Measurements from ENCODE around the gene C1orf159.

- TF ChIP-seq EP300 (IDR thresholded peaks at IDR 0.05) (no peak), POLR2AphosphoS5 (IDR thresholded peaks at IDR 0.05) (no peak), POLR2A (IDR thresholded peaks at IDR 0.05) (no peak)
- TF ChIP-seq, protein P1, sequence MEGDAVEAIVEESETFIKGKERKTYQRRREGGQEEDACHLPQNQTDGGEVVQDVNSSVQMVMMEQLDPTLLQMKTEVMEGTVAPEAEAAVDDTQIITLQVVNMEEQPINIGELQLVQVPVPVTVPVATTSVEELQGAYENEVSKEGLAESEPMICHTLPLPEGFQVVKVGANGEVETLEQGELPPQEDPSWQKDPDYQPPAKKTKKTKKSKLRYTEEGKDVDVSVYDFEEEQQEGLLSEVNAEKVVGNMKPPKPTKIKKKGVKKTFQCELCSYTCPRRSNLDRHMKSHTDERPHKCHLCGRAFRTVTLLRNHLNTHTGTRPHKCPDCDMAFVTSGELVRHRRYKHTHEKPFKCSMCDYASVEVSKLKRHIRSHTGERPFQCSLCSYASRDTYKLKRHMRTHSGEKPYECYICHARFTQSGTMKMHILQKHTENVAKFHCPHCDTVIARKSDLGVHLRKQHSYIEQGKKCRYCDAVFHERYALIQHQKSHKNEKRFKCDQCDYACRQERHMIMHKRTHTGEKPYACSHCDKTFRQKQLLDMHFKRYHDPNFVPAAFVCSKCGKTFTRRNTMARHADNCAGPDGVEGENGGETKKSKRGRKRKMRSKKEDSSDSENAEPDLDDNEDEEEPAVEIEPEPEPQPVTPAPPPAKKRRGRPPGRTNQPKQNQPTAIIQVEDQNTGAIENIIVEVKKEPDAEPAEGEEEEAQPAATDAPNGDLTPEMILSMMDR (IDR thresholded peaks at IDR 0.05), result no peak
These were observed 33.0 kb downstream of the C1orf159 start for GRCh38 chr1:1082776-1083415.

All from sigmoid colon (tissue), 4 donors.